ENCODE data around the gene PCBP3. TPM values are rescaled to one million over a fixed set of nuclear protein-coding genes. Genes with fewer than 3 reads are reported as not detected.
A peak's percentile ranks its signal among the peaks of the same experiment; 100 is the strongest.

Gene PCBP3
- total RNA-seq, 1 experiment from 2014 or later, result 10.9 TPM

- 100% methylated on average over 4 of the region's 7 CpGs for WGBS (ENCODE audit: extremely low coverage, insufficient read length, low lambda C conversion rate)
- Histone ChIP-seq H3T11ph (ENCODE audit: low read length) (no peak overlapping the region), H3K14ac (ENCODE audit: insufficient read depth, low read length) (no peak overlapping the region), H2BK5ac (ENCODE audit: insufficient read length, low read length) (no peak overlapping the region), H3K4me1 (ENCODE audit: insufficient read depth, low read length) (no peaks in the 10 kb centered on the region), H2AFZ (ENCODE audit: low read length) (no peak overlapping the region), H3K23me2 (ENCODE audit: insufficient read length, low read depth, low read length, poor library complexity, severe bottlenecking) (no peaks in the 10 kb centered on the region), H2BK120ac (ENCODE audit: low read depth, low read length, poor library complexity, severe bottlenecking) (no peak overlapping the region), H4K8ac (replicated peaks; ENCODE audit: insufficient read length, low read depth, low read length) (peak overlapping the region; percentile 15), H3K4me2 (ENCODE audit: insufficient read depth, insufficient read length, low read length) (no peak overlapping the region), H3K27ac (ENCODE audit: insufficient read length, low read depth, low read length) (no peak overlapping the region), H3K18ac (ENCODE audit: insufficient read length, low read depth, low read length) (no peak overlapping the region), H3K79me1 (ENCODE audit: insufficient read depth, low read depth, low read length, poor library complexity, severe bottlenecking) (no peaks in the 10 kb centered on the region), H3K9me3 (ENCODE audit: control insufficient read depth, low read depth, low read length) (no peaks in the 10 kb centered on the region), H3K4ac (ENCODE audit: low read depth, low read length) (no peak overlapping the region), H2BK15ac (ENCODE audit: low read depth, low read length) (no peak overlapping the region), H4K91ac (ENCODE audit: insufficient read length, low read depth, low read length) (no peak overlapping the region), H3K56ac (ENCODE audit: insufficient read length, low read depth, low read length) (no peak overlapping the region), H2AK5ac (ENCODE audit: insufficient read length, low read length) (no peak overlapping the region), H3K27me3 (ENCODE audit: insufficient read depth, low read length) (no peaks in the 10 kb centered on the region), H2BK20ac (ENCODE audit: low read depth, low read length, poor library complexity, severe bottlenecking) (no peak overlapping the region), H4K5ac (ENCODE audit: insufficient read length, low read depth, low read length) (no peak overlapping the region), H3K9ac (ENCODE audit: extremely low read depth, insufficient read length, low read length) (no peak overlapping the region), H4K20me1 (ENCODE audit: control insufficient read depth, insufficient read depth, insufficient read length) (no peaks in the 10 kb centered on the region), H2BK12ac (ENCODE audit: insufficient read length, low read depth, low read length) (no peak overlapping the region), H3K23ac (ENCODE audit: insufficient read length, low read depth, low read length) (no peak overlapping the region), H3K79me2 (ENCODE audit: insufficient read depth, low read length) (no peaks in the 10 kb centered on the region)
- Mint-ChIP-seq H3K4me3 (no peak overlapping the region), H3K27me3 (ENCODE audit: low read depth) (peaks cover 6% of the 10 kb centered on the region), H3K4me1 (peaks cover 12 to 16% of the 10 kb centered on the region in 2 experiments), H3K36me3 (ENCODE audit: insufficient read depth in 1 of 3, low read depth in 3 of 3) (no peaks in the 10 kb centered on the region), H3K27ac (no peak overlapping the region), H3K9me3 (no peaks in the 10 kb centered on the region)
- DNase-seq, result no peak
- no peak for TF ChIP-seq CTCF (conservative IDR thresholded peaks at IDR 0.05)
These were observed 8.0 kb upstream of the PCBP3 start for GRCh38 chr21:45635271-45636151.
